GM19324 (cell line): ENCODE results near the gene PON1.

ENCODE experiments used
- ATAC-seq: cut with Tn5 transposase; IDR thresholded peaks from one replicate; pipeline ENCODE4 v1.9.1; 2021; ENCODE audit warnings: mild to moderate bottlenecking, moderate library complexity; ENCODE audit not compliant: unreplicated experiment, low FRiP score

PON1 gene

DNA sequence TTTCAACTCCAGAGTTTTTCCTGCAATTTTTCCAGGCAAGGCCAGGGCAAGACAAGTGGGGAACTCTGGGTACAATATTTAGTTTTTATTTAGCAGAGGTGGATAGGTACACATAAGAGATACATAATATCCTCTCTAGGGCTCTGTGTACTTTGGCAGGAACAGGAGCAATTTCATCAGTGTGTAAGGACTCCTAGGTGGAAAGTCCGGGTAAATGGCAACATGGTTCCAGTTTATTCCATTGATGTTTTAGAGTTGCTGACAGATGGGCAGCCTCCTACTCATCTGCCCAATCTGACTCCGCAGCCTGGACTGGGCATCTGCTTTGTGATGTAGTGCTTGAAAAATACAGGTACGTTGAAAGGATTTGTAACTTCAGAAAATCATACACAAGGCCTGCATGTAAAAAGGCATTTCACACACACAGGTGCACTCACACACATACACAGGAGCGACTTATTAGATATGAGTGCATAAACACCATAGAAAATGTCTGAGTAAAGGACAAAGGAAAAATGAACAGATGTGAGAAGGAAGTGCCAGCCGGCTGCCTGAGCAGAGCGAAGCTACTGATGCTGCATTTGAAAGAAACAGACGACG is 5.7 kb downstream of the PON1 start:
- ATAC-seq, result no peak

DNA sequence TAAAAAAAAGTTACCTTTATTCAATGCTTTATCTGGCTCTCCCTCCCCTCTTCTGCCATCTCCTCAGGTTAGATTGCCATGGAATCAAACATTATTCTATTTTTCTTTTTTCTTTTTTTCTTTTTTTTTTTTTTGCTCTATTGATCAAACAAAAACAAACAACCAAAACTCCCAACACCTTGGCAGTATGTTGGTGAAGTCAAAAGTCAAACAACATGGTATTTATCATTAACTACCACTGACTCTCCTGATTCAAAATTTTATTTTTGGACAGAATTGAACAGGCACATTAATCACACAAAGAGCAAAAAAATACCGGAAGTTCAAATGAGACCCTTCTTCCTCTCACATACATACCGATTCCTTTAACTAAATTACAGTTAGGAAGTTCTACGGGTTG is 6.4 kb downstream of the PON1 start:
- ATAC-seq, result no peak

DNA sequence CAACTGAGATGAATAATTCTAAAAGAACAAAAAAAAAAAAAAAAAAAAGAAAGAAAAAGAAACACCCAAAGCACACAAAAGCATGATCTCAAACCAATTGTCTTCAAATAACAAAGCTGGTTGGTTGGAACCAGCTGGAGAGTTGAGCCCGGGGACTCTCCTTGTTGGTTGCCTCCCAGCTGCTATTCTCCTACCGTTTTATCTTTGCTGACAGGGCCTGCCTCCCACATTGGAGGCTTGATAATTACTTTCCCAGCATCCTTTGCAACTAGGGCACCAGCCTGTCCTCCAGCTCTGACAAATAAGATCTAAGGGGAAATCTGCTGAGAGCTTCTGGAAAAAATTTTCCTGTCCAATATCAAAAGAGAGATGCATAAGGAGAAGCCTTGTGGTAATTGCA is 6.8 kb downstream of the PON1 start:
- no peak for ATAC-seq

DNA sequence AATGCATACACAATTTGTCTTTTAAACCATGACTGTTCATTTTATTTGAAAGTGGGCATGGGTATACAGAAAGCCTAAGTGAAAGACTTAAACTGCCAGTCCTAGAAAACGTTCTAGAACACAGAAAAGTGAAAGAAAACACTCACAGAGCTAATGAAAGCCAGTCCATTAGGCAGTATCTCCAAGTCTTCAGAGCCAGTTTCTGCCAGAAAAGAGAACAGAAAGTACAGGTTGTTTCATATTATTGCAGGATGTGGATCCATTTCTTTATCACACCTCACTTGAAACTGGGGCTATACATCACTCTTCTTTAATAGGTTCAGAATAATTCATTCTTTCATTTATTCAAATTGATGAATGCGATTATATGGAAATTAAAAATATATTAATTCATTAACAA is 7.7 kb downstream of the PON1 start:
- peak; percentile 80 for ATAC-seq

DNA sequence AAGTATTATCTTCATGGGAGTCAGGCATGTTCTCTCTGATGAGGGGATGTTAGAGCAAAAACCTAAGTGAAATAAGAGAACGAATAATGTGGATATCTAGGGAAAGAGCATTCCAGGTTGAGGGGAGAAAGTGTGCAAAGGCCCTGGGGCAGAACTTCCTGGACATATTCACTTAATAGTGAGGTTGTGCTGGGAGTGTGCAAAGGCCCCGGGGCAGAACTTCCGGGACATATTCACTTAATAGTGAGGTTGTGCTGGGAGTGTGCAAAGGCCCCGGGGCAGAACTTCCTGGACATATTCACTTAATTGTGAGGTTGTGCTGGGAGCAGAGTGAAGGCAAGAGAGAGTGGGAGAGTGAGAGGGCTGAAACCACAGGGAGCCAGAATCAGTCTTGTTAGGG is 11.8 kb downstream of the PON1 start:
- no peak for ATAC-seq

DNA sequence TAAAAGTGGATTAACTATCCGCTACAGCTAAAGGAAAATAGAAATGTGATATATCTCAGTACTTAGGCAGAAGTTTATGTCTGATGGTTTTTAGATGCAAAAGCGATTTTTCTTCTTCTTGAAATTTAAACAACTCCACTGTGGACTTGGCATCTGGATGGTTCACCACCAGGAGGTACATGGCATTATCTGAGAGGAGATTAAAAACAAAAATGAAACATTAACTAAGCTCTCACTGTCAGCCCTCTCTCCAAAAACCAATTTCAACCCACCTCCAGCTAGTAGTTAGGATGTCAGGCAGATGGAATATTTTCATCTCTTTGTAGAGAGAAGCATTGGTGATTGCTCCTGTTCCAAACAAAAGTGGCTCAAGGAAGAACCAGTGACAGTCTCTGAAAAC is 12.9 kb downstream of the PON1 start:
- no peak for ATAC-seq

DNA sequence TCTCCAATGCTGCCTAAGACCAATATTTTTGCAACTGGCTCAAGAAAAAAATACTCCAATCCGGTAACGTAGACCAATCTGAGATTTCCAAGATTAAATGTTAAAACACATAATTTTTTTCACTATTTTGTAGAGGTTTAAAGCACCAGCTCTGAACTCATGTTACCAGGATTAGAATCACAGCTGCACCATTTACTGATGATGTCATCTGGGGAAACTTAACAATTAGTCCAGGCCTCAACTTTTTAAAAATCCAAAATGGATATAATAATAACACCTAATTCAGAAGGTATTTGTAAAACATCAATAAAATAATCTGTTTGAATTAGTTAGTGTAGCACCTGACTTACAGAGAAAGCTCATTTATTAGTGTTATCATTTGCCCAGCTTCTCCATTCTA is 14.4 kb downstream of the PON1 start:
- ATAC-seq, result no peak

DNA sequence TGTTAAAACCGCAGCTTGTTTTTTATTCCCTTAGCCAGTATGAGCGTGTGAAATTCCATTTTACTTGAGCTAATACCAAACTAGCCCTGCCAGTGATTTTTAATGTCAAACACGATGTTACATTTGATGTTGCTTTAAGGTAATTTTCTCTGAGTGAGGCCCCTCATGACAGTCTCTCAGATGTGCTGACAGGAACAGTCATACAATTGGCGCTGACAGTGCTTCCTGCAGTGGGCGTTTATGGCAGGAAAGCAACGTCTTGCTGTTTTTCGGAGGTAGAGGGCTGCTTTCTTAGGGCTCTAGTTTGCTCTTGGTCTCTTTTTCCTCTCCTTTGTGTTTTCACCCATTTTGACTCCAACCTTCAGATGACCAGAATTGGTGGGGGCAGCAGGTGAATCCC is 19.3 kb downstream of the PON1 start:
- no peak for ATAC-seq

DNA sequence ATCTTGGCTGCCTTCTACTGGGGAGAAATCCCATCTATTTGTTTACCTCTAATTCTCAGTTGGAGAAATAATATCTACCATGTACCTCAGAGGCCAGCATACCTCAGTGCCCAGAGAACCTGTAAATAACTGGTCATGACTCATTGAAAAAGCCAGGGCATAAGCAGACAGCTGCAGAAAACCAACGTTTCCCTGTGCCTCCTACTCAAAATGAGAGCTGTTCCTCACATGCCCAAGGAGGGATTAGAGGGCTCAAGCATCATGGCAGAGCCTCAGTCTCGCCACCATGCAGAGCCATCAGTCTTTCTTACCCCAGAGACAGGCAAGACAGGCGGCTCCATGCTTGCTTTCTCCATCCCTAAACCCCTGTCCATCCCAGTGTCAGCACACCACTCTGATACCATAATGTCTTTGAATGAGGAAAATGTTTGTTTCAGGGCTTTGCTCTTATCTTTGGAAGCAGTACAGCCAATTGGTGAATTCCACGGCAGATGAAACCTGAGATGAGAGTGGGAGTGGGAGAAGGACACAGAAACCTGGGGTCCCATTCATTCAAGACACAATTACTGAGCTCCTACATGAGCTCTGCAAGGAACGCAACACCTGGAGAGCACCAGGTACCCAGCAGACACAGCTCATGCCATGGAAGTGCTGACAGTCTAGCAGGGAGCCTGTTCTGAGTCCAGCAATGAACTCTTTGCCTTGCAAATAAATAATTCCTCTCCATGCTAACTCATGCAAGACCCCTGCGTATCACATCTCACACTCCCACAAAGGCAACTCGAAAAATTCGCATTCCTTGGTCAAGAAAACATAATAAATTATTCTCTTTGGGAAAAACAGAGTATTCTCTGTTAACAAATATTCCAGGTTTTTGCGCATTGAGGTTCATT is 21.1 kb downstream of the PON1 start:
- ATAC-seq, result no peak

DNA sequence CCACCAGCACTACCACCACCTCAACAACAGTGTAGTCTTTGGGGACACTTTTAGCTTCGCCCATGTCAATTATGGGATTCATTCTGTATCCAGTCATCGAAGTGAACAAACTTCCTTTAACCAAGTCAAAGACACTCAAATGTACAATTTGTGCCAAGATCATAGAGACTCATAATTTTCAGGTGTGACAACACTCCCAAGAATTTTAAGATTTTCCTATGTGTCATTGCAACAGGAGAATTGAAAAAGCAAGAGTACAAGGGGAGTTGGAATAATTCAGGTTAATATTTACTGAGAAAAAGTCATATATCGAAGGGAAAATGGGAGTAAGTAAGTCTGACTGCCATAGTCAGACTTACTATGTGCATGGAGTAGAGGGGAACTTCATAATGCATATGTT is 26.2 kb downstream of the PON1 start:
- no peak for ATAC-seq

DNA sequence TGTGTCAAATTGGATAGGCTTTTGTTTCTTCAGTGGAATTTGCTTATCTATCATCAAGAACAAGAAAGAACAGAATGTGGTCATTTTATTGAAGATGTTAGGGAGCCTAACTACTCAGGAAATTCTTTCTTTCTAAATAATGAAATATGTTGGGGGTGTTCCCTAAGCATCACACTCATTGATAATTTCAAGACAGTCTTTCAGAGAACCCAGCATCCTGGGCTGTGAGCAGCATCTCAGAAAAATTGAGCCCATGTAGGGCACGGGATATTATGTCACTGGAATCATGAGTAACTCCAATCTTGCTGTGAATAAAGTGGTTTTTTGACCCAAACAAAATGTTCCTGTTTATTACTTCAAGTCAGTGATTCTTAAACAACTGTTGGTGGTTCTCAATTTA is 27.3 kb downstream of the PON1 start:
- ATAC-seq, result no peak

DNA sequence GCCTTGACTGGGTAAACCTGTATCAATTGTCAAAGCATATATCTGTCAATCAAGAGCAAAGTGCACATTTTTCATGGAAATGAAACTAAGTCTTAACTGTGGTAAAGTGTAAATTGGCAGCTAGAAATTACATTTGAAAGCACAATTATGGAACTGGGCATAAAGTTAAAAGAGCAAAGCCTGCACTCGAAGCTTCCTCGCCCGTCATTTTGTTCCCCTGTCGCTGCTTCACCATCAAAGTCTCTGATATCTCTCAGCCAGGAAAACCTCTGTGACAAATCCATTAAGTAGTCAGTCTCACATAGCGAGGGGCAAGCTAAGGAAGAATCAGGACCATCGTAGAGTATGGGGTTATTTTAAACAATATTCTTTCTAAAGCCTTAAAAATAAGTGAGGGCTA is 27.9 kb downstream of the PON1 start:
- ATAC-seq, result no peak

DNA sequence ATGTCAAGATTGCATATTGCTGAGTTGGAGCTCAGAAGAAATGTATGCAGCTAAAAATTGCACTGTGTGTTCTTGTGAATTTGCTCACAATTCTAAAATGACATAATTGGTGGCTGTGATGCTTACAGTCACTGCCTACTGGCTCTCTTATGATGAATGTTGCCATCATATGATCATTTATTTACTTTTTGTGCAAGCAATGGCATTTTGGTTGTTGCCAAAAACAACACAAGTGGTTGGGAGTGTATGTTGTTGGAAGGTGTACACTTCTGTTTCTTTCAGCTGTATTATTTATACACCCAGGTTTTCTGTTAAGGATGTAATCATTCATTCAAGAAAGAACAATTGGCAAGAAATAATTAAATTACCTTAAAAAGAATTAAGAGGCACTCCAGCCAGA is 28.9 kb downstream of the PON1 start:
- no peak for ATAC-seq

DNA sequence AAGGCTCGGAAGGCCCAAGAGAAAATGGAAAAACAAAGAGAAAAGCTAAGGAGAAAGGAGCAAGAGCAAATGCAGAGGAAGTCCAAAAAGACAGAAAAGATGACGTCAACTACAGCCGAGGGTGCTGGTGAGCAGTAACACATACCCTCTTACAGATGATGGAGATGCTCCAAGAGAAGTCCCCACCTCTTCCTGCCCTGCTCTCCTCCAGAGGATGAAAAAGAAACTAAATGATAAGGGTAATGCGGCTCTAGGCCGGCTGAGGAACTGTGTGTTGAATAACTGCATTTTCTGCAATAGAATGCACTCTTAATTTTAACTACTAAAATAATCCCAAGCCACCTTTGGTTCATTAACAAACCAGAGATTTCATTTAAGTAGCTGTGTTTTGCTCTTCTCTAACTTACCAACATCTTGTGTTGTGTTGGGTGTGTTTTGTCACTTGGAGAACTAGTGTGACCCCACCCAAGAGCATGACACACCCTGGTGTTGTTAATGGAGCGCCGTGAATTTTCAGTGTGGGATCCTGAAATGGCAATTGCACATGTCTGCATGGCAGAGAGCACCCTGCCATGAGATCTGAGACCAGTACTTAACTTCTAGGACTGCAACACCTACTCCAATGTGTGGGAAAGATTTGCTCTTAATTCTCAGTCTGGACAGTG is 34.0 kb downstream of the PON1 start:
- ATAC-seq, result no peak

DNA sequence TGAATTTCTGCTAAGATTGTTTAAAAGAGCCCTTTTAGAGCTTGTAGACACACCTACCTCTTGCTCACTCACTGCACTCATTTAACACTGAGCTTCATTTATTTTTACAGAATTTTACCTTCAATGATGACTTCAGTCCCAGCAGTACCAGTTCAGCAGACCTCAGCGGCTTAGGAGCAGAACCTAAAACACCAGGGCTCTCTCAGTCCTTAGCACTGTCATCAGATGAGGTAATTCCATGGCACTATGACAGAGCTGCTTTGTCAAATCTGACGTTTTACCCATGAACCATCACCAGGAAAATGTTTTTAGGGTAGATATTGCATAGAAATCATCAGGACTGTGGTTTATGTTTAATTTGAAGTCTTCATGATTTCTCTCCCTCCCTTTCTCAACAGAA is 38.2 kb downstream of the PON1 start:
- ATAC-seq, result no peak

DNA sequence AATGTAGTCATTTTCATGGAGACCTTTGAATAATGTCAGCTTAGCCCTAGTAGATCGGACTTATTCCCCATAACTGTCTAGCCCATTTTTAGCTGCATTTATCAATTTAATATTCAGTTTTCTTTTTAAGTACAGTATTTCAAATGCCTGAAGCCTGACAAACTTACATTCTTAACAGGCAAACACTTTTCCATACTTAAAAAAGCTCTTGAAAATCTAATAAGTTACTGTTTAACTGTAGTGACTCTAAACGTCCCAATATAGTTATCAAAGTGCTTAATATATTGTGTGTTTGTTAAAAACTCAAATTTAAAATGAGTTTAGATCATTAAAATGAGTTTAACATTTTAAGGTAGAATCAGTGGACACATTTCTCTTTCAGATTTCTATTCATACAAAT is 44.9 kb downstream of the PON1 start:
- no peak for ATAC-seq

DNA sequence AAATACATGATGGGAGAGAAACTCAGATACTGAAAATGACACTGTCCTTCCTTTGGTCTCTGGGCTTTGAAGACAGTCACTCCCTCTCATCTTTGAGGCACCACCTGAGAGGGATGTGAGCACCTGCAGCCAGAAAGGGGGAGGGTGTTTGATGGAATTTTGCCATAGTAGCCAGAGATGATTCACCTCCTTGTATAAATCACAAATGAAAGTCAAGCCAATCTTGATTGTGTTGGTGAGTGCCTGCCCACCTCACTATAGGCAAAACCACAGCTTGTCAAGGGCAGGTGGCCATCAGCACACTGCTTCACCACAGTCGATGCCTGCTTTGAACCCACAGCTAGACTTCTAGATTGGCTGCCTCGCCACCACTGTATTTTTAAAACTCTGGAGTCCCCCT is 48.2 kb downstream of the PON1 start:
- no peak for ATAC-seq

DNA sequence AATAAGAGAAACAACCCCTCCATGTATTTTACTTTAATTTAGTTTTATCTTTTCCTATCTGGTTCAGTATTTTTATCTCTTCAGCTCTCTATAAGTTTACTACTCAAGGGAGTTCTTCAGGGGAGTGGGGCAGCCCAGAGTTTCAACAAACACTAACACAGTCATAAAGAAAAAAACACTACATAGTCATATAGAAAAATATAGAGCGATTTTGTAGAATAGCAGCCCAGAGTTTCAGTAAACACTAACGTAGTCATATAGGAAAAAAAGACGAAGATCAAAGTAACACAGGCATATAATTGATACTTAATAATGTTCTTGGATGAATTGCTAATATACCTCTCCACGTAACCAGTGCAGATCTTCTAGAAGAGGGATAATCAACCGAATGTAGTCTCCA is 54.7 kb downstream of the PON1 start:
- ATAC-seq, result no peak

DNA sequence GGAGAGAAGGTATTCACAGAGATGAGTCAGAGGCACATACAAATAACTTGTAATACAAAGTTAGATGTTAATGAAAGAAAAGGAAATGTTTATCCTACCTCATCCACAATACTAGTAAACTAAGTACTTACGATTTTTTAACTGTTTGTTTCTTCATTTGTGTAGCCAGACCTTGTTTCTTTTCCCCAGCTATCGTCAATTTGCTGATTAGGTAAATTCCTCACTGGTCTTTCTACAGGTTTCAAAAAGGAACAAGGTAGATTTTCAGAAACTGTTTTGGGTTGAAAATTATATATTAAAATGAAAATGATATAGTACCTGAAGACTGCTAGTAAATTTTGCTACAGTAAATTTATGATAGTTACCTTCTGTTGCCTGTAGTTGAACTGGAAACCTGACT is 56.6 kb downstream of the PON1 start:
- no peak for ATAC-seq

DNA sequence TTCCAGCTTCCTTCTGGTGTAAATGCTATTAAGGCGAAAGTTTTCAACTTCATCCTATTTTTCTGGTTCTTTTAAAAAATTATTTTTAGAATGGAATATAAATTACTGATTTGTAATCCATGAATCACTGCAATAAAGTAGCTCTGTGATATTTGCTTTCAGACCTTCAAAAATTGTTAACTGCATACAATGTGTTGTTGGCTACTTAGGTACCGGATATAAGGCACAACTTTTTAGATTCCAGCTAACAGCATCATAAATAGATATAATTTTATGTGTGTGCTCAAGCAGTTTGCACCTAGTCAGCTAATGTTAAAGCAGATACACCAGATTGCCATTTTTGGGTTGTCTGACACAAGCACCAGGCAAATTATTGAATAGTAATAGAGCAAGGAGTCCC is 58.7 kb downstream of the PON1 start:
- ATAC-seq, result no peak

DNA sequence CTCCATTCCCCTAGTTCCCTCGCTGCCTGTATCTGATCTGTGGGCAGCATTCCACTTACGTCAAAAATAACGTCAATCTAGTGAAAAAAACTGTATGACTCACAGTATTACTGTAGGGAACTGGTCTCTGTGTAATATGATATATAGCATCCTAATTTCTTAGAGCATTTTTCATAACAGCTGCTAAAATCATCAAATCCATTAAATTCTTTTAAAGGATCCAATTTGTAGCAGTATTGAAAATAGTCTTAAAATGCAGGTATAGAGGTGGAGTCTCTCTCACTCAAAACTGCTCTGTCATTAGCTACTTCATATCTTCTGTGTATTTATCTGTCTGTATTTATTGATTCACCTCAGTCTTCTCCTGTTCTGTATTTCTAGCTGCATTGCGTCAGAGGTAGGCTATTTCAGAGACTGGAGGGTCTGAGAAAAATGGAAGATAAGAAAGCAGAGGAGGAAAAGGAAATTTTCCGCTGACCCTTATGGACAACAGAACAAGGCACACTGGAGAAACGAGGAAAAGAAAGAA is 59.9 kb downstream of the PON1 start:
- no peak for ATAC-seq
